NCI-H1048 (cell line): ENCODE results near the gene QPCT.

Source experiments
- DNase-seq: peaks from one replicate; lab custom pipeline; 2025; lab: John Stamatoyannopoulos, UW

Gene QPCT

DNA sequence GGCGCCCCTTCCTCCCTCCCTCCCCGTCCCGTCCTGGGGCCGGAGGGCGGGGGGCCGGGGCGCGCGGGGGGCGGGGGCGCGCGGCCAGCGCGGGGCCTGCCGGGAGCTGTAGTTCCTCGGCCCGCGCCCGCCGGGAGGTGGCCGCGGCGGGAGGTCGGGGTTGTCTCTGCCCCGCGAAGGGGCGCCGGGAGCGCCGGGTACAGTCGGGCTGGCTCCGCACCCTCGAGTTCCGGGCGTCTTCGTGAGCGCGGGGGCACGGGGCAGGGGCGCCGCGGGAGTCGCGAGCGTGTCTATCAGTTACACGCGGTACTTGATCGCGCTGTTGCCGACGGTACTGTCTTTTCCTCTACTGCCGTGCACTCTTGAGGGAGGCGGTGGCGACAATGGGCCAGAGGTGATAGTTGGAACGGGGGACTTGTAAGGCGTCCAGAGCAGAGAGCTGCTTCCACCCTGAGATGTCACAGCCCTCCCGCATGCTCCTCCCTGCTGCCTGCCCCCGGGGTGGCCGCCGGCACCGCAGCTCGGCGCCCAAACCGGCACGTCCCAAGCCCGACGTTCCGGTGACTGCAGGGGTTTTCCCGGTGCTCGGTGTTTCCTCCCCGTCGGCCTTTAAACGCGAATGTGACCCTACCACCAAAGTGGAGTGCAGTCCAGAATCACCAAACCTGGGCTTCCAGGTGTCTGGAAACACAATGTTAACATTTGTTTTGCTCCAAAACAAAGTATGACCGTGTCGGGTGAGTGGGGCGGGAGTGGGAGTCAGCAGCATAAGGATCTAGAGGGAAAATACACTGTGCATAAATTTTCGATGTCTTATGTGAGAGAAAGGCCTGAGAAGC lies 19.4 kb upstream of the QPCT start, which contains the start of gene PRKD3:
Gene PRKD3, minus strand, starts transcription at position 48 of the 839 bp plus-strand sequence. CDS start 8,309 bp downstream, outside the sequence.
- peak; percentile 40 for DNase-seq

DNA sequence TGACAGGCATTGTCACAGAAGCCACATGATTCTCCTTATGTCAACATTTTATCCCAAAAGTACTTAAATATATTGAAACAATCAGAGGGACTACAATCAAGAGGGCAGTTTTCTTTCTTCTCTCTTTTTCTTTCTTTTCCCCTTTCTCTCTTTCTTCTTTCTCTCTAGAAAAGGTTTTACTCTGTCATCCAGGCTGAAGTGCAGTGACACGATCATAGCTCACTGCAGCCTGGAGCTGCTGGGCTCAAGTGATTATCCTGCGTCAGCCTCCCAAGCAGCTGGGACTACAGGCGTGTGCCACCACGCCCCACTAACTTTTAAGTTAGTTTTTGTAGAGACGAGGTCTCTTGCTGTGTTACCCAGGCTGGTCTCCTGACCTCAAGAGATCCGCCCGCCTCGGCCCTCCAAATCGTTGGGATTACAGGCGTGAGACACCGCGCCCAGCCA lies 18.8 kb upstream of the QPCT start:
- no peak for DNase-seq

DNA sequence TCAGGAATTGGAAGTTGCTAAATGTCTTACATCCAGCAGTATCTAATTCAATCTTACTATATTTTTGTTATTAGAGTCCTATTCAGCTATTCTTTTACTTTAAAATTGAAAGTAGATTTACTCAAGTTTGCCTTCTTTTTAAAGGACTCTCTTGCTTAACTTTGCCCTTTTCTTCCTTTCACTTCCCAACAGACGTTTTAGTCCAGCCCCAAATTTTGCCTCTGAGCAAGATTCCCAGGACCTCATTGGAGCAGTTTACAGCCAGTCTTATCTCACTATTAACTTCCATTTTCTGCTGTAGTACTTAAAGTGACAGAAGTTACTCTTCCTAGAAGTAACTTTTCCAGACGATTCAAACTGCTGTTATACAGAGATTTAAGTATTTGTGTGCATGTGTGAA lies 18.1 kb upstream of the QPCT start:
- no peak for DNase-seq

DNA sequence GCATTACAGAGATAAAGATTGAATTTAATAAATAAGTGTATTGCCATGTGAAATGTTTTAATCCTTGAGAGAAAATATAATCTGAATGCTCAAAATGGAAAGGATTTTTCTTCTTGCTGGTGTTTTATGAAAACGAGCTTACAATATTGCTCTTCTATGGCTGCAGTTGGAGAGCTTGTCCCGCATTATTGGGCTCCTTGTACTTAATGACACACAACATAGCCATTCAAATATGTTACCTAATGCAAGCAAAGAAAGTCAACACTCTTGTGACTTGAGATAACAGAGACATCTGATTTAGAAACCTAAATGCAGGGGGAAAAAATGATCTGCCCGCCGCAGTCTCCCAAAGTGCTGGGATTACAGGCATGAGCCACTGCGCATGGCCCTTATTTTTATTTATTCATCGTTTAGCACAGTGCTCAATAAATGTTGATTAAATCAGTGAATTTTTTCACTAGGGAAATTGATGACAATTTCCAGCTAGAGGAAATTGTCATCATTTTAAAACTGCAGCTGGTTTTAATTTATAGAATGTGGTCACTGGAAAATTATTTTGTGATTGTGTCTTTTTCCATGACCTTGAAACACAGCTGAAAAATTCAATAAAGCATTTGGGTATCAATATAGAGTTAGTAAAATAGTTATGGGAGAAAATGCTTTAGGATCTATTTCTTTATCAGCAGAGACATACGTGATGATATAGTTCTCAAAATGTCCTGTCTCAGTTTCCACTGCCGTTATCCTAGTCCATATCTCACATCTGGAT lies 17.4 kb upstream of the QPCT start:
- DNase-seq = no peak

DNA sequence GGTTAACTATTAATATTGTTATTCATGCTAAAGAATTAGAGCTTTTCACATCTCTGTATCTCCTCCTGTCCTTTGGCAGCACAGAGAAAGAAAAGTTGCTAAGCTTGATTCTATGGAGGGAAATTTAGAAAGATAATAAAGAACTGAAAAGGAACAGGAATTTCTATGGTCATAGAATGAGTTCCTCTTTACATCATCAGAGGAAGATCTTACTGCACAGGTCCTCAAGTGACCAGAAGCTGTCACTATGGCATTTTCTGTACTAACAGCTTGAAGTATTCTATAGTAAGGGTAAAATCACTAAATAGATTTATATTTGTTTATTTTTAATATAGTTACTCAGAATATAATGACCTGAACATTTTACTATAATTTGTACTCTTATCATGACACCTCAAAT lies 13.7 kb upstream of the QPCT start:
- DNase-seq = no peak

DNA sequence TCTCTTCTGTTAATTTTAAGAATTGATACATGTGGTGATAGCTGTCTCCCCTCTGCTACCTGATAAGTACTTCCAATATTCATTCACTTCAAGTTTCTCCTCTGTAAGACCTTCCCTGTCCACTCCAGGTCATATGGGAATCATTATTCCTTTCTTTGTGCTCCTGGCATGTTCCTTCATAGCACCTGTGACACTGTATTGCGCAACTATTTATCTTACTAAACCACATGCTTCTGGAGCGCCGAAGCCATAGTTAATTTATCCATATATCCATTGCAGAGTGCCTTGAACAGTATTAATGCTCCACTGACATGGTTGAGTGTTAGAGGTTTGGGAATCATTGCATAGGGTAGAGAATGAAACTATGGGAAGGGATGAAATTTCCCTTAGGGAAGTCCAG lies 11.9 kb upstream of the QPCT start:
- no peak for DNase-seq

DNA sequence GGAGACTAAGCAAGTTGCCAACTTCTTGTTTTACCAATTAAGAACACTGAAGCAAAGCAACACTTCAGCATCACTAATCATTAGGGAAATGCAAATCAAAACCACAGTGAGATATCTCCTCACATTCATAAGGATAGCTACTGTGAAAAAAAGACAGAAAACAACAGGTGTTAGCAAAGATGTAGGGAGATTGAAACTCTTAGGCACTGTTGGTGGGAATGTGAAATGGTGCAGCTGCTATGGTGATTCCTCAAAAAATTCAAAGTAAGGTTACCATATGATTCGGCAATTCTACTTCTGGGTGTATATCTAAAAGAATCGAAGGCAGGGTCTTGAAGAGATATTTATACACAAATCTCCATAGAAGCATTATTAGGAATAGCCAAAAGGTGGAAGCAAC lies 11.2 kb upstream of the QPCT start:
- no peak for DNase-seq

DNA sequence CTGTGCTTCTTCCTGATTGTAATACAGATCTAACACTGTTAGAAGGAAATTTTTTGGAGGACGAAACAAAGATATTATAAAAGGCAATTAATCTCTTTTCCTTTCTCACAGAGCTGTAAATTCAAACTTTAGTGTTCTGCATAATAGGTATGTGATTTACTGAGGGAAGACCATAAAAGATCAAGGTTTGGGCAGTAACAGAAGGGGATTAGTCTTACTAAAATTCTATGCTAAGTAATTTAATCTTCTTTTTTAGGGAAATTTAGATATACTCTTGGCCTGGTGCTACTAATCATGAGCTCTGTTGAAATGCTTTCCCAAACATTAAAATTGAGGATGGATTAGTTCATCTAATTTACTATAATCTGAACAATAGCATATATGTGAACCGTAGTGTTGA lies 8.8 kb upstream of the QPCT start:
- DNase-seq = no peak

DNA sequence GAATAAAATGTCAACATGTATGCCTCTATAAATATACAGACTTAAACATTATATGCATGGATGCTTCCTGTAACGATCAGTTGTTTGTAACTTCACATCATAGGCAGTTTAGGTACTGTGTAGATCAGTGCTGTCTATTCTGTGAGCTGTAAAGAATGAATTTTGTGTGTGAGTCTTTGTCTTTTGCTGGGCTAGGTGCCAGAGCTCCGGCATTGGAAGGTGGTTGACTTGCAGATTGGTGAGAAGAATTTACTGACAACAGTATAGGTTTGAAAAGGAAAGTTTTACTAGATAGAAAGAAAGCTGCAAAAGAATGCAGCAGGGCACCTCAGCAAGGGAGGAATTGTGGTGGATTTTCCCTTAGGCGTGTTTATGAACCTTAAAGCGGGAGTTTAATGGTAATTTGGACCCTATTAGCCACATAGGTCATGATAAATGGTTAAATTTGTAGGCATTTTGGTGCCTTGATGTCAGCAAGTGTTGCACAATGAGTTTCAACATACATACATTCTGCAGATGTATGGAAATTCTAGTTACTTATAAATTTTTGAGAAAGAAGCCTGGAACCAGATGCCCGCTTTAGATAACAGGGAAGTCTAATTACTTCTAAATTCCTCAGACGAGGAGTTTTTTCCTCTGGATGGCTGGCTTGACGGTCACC lies 6.7 kb upstream of the QPCT start:
- no peak for DNase-seq

DNA sequence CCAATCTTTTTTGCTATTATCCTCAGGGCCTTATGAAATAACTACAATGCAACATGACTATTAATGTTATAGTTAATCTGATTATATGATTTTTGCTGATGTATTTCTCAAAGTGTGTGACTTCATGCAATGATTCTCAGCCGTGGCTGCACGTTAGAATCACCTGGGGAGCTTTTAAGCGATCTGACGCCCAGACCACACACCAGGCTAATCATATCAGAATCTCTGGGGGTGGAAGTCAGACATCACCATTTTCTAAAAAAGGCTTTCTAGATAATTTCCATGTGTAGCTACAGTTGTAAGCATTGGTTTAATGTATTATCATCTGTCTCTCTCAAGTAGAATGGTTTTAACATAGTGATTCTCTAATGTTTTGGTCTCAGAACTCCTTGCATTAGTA lies 5.5 kb upstream of the QPCT start:
- no peak for DNase-seq

DNA sequence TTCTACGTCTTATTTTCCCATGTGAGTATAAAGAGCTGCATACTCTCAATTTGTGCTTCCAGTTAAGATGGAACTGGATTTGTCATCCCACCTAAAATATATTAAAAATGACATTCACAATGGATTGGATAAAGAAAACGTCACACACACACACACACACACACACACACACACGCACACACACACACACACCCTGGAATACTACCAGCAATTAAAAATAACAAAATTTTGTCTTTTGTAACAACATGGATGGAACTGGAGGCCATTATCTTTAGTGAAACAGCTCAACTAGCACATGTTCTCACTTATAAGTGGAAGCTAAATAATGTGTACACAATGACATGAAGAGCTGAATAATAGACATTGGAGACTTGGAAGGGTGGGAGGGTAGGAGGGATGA lies 3.8 kb upstream of the QPCT start:
- no peak for DNase-seq

DNA sequence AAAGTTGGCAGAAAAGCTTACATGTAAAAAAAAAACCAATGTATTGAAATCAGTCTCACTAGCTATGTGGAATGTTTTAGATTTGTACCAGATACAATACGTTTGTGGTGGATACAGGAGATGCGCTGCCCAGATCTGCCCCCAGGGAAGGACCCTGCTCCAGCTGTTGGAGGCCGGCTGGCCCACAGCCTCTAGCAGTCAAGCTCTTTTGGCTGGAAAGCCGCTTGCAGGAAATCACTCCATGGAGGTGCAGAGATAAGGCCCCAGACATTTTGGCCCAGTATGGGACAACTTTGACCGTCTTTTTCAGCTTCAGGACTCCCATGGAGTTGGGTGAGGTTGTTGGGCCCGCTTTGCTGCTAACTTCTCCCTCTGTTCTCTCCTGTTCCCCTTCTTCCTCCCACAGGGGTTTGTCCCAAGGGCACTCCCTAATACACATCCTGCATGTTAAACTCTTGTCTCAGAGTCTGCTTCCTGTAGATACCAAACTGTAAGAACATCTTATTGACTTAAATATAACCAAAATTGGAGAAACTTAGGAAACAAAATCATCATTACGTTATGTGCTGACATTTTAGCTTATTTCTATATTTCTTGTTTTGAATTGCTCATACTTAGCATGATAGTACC lies 1.7 kb upstream of the QPCT start:
- DNase-seq = no peak

DNA sequence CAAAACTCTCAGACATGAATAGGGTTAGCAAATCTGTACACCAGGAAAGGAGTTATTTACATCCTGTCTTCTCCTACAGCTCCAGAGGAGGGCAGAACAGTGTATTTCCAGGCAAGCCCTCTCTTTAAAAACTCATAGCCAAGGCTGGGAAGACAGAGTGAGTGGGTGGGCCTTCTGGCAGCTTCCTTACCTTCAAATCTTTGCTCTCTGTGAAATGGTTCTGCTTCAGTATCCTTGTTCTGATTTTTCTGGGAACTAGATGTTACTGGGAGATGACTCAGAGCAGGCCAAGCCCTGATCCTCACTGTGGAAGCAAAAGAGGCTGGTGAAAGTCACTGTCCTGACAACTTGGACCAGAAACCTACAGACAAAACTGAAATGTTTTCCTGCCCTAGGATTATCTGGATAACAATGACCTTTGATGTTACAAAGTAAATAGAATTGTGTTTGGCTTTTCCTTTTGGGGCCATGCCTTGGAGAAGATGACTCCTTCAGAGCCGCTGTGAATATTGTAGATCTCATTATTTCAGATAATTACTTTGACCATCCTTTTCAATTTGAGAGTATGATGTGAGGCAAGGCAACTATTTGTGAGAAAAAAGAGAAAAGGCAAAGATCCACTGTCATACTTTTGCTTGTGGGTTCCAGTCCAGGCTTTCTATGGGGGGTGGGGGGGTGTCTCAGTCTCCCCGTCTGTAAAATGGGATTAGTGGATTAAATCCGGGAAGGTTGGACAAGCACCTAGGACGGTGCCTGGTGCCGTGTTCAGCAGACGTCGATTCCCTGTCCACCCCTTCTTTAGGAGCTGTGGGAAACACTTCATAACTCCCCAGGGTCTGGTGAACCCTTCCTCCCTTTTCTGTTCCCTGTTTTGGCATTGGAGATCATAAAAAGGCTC lies 644 bp upstream of the QPCT start:
- DNase-seq = no peak

DNA sequence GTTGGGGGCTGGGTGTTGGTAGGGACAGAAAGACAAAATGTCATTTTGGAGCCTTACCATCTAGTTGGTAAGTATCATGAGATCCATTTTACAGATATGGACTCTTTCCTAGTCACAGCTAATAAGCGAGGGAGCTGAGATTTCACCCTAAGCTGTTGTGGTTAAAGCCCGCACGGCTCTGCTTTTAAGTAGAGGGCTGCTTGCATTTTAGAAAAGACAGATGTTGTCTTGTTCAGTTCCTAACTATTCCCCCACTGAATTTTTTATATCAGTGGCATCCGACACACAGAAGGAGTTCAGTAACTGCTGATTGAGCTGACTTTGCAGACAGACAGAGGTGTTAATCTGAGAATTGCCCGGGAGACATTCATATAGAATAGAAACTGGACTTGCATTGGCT lies 3.7 kb downstream of the QPCT start:
- DNase-seq = no peak

DNA sequence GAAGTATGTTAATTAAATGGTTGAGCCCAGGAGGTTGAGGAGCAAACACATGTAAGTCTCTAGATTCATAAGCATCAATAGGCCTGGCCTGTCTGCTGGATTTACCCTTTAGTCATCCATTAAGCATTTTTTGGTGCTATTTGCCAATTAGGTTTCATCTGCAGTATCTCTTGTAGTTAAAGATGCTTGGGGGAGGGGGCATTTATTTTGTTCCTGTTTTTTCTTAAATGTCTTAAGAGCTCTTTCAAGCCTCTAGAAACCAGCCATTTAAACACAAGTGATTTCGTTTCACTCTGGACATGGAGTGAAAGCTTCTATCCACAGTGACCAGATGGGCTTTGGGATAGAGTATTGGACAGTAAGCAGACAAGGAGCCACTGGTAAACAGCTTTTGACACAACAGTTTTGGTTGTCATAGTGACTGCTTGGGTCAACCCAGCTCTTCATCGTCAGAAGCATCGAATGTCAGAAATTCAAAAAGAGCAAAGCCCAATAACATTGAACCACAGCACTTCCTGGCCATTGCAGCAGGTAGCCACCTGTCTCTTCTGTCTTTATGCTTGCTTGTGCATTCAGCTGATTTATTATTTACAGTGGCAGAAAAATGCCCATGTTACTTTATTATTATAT lies 4.9 kb downstream of the QPCT start:
- DNase-seq = no peak

DNA sequence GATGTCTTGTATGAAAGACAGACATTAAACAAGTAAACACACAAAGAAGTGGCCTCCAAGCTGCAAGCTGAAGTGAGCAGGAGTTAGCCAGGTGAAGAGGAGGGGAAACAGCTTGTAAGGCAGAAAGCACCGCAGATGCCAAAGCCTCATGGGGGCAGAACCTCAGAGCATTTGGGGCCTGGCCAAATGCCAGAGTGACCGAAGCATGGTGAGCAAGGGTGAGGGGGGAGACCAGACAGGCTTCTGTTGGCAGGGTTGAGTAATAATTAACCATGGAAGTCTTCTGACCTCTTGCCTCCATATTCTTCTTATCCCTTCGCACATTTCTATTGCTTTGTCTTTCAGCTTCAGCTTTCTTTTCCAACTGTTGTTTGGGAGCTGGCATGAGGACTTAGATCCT lies 5.6 kb downstream of the QPCT start:
- DNase-seq = no peak

DNA sequence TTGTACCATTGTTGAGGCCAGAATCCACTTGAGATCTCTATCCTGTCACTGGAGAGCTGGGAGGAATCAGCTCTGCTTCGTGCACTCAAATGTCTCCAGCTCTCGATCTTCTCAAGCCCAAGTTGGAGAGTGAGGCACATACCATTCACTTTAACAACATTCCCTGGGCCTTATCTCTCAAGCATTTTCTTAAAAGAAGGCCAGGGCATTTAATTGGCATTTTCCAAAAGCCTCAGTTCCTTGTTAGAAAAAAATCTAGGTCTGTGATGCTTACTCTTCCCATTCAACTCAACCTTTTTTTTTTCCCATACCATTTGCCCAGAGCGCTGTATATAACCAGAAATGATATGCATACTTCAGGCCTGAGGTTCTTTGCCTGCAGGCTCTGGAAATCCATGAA lies 10.1 kb downstream of the QPCT start:
- no peak for DNase-seq

DNA sequence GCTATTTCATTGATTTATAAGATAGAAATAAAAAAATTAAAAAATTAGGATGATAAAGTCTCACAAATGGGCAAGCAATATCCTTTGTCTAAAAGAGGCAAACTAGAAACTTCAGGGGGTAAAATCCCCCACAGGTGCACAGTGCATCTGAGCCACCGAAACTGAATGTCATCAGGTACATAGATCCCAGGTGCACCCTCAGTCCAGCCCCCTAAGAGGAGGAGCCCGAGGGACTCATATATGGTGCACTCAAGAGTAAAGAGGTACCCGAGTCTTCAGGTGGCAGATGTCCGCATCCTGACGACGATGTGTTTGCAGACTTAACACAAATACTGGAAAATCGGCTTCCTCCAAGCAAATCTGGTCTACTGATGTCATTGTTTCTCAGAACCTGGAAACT lies 11.3 kb downstream of the QPCT start:
- no peak for DNase-seq

DNA sequence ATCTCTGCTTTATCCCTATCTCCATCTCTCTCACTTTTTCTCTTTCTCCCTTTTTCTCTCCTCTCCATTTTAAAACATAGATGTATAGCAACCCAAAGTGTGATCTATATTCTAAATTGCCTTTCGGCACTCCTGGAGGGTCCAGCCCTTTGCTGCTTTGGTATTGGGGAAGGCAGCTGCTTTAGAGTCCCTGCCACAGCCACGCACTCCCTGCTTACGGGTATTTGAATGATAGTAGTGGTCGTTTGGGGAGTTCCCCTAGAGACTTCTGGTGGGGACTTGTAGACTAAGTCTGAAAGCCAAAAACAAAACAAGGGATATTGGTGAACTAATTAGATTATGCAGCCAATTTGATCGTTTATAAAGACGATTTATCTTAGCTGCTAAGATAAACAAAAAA lies 11.9 kb downstream of the QPCT start:
- DNase-seq = no peak

DNA sequence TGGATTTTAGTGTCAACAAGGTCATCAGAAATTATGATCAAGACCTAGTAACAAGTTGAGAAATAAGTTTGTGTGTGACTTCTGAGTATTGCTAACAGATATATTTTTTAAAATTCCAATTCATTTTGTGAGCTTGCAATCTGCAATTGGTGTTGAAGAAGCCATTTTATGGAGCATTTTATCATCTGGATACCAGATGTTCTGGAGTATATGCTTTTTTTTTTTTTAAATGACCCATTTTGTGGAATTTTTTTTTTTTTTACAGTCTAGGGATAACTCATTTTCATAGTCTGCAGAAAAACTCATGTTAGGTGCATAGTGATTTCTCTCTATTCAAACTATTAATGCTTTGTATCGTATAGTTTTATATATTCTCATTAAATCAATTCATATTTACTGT lies 12.6 kb downstream of the QPCT start:
- DNase-seq = no peak

DNA sequence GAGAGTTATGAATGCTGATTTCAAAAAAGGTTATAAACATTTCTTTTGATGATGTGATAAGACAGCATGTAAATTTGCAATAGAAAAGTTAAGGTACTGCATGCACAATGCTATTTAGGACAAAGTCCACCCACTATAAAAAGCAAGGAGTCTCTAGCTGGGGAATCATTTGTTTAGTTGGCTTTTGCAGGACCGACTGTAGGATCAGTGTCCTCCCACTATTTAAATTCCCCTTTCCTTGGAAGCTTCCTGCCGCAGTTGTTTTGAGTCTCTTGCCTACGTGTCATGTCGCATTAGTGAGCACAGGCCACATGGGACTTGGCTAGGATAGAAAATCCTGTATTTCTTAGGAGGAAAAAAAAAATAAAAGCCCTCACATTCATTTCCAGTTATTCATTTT lies 13.1 kb downstream of the QPCT start:
- DNase-seq = no peak
